ENCODE data around the gene TMCC1. TPM values are rescaled to one million over a fixed set of nuclear protein-coding genes. Genes with fewer than 3 reads are reported as not detected.

TMCC1 gene
- total and polyA plus RNA-seq, 11 donors, result 9.6 to 38.3 (median 22.6) TPM

- H3K27me3 ChIP-seq, result no peaks in the 10 kb centered on the region
- no peak for TF ChIP-seq CTCF (IDR thresholded peaks at IDR 0.05)
- no peak for TF ChIP-seq POLR2A (IDR thresholded peaks at IDR 0.05)
- H3K36me3 ChIP-seq, result peaks cover 0 to 14% (median 0%) of the 10 kb centered on the region in 9 donors
- no peak for DNase-seq
- intact Hi-C loops (cut with DNase I), result loop anchor here in 1 of 10 donors (5.0 kb wide), 1 partner anchor 37 kb away; no protein-coding TSS in a partner anchor
- H3K9me3 ChIP-seq, result no peaks in the 10 kb centered on the region
- H3K4me3 ChIP-seq, result peak overlapping the region in 9 of 12 donors; percentile 11 to 99 (median 25)
- ATAC-seq, result no peak
- H3K27ac ChIP-seq, result peak overlapping the region; percentile 75 to 97 (median 90)
- WGBS, 4 donors, result 53 to 86% (median 67%) methylated on average over 15 to 19 of the region's 19 CpGs
- H3K4me1 ChIP-seq, result peaks cover 20 to 99% (median 91%) of the 10 kb centered on the region in 12 donors
Observed at GRCh38 chr3:129599073-129599472, 294.4 kb downstream of the TMCC1 start.

GRCh38 chr3:129598484-129598883 is 295.0 kb downstream of the TMCC1 start:
- intact Hi-C loops (cut with DNase I), result loop anchor here in 1 of 10 donors (5.0 kb wide), 1 partner anchor 36 kb away; no protein-coding TSS in a partner anchor

GRCh38 chr3:129598000-129598381 is 295.5 kb downstream of the TMCC1 start:
- peak overlapping the region in 8 of 12 donors; percentile 12 to 99 (median 36) for H3K4me3 ChIP-seq
- WGBS, 4 donors, result 39 to 57% (median 54%) methylated on average over 4 to 5 of the region's 5 CpGs
- H3K9me3 ChIP-seq, result no peaks in the 10 kb centered on the region
- peak overlapping the region; percentile 75 to 97 (median 90) for H3K27ac ChIP-seq
- no peak for TF ChIP-seq POLR2A (IDR thresholded peaks at IDR 0.05)
- TF ChIP-seq CTCF (IDR thresholded peaks at IDR 0.05), result no peak
- intact Hi-C loops (cut with DNase I), result loop anchor here in 2 of 10 donors (2.0 to 5.0 kb wide), 2 partner anchors 25 to 36 kb away; no protein-coding TSS in a partner anchor
- peaks cover 23 to 100% (median 96%) of the 10 kb centered on the region in 12 donors for H3K4me1 ChIP-seq
- H3K36me3 ChIP-seq, result peaks cover 0 to 14% (median 0%) of the 10 kb centered on the region in 9 donors
- DNase-seq, result no peak
- H3K27me3 ChIP-seq, result no peaks in the 10 kb centered on the region
- ATAC-seq, result no peak

More at GRCh38 chr3:129598484-129598883, 295.0 kb downstream of the TMCC1 start:
- no peak for TF ChIP-seq CTCF (IDR thresholded peaks at IDR 0.05)
- no peak for TF ChIP-seq POLR2A (IDR thresholded peaks at IDR 0.05)
- peak overlapping the region; percentile 75 to 97 (median 90) for H3K27ac ChIP-seq
- peaks cover 20 to 100% (median 94%) of the 10 kb centered on the region in 12 donors for H3K4me1 ChIP-seq
- peaks cover 0 to 14% (median 0%) of the 10 kb centered on the region in 9 donors for H3K36me3 ChIP-seq
- no peak for ATAC-seq
- peak overlapping the region in 5 of 12 donors; percentile 11 to 99 (median 42) for H3K4me3 ChIP-seq
- no peaks in the 10 kb centered on the region for H3K9me3 ChIP-seq
- DNase-seq, result no peak
- WGBS, 4 donors, result 62 to 82% (median 67%) methylated on average over 11 of the region's 11 CpGs
- no peaks in the 10 kb centered on the region for H3K27me3 ChIP-seq

Other genes starting within 250 kb of the TMCC1 start
- not detected for gene TRH, start 81.0 kb upstream of the TMCC1 start, total RNA-seq
- gene TRH, start 81.0 kb upstream of the TMCC1 start, polyA plus RNA-seq, result not detected
- under 1 TPM in 2 of 9 donors, not detected in 7; 0.38 to 0.45 TPM for gene ALG1L2, start 188.1 kb upstream of the TMCC1 start, total RNA-seq
- not detected for gene ALG1L2, start 188.1 kb upstream of the TMCC1 start, polyA plus RNA-seq